KOPT-K1 (cell line): ENCODE data around the gene RAP1A.

Source experiments
- H3K27ac ChIP-seq: fragments of 200-600 bp; sonication (generic); 2 replicates; pipeline ENCODE4 v1.5.1; 2016; ENCODE audit warnings: antibody characterized with exemption, mild to moderate bottlenecking, low read depth, low read length; ENCODE audit not compliant: poor library complexity, severe bottlenecking
- H3K36me3 ChIP-seq: fragments of 200-600 bp; sonication (generic); 2 replicates; pipeline ENCODE4 v1.5.1; 2017; ENCODE audit warnings: antibody characterized with exemption, mild to moderate bottlenecking, low read length, moderate library complexity; ENCODE audit not compliant: insufficient read depth
- H3K9me3 ChIP-seq: fragments of 200-600 bp; sonication (generic); 2 replicates; pipeline ENCODE4 v1.5.1; 2017; ENCODE audit warnings: antibody characterized with exemption, low read length, mild to moderate bottlenecking; ENCODE audit not compliant: insufficient read depth, poor library complexity, severe bottlenecking

RAP1A gene

DNA sequence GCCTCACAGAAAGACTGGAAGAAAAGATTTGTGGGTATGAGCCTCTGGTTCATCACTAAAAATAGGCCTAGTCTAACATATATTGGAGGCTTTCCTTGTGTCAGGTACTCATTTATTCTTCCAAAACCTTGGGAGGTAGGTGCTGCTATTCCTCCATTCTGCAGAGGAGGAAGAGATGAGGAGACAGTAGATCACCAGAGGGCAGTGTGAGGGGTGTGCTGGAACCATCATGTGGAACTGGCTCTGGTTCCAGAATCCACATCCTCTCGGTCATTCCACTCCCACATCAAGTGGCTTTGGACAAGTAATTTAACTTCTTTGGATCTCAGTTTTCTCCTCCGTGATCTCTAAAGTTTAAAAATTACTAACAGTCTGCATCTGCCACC is 127.0 kb downstream of the RAP1A start:
- no peaks in the 10 kb centered on the region for H3K36me3 ChIP-seq
- no peaks in the 10 kb centered on the region for H3K9me3 ChIP-seq
- no peak overlapping the region for H3K27ac ChIP-seq

DNA sequence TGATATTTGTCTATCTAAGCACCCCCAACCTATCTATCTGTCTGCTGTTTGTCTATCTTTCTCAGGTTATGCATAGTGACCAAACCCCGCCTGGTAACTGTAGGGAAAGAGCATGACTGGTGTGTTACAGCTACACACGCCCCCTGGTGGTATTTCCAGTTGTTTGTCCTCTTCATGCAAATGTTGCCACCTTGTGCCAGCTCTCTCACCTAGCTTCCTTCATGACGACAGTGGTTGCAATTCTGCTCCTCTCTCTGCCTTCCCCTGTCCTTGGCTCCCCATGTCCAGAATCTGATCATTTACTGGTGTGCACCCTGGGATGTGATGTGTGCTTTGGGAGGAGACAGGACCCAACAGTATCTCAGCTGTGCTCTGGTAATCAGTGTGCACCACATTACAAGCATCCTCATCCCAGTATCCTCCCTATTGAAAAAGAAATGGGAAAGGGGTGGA is 127.7 kb downstream of the RAP1A start:
- Histone ChIP-seq H3K36me3 (no peaks in the 10 kb centered on the region), H3K27ac (no peak overlapping the region), H3K9me3 (no peaks in the 10 kb centered on the region)

DNA sequence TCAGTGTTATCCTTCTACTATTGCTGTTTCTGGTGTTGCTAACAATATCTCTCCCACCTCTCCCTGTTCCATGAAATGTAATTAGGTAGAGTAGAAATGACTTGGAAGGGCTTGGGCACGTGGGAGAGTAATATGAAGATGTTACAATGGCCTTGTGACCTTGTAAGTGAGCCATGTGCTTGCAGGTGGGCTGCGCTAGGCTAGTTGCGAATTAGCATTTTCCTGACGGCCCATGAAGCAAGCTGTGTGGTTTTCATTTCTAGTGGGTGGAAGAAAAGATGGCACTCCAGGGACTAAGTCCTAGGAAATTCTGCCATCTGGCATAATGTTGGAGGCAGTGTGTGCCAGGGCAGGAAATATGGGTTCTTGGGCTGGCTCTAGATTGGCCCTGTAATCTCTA is 128.4 kb downstream of the RAP1A start:
- H3K36me3 ChIP-seq: no peaks in the 10 kb centered on the region
- no peak overlapping the region for H3K27ac ChIP-seq
- no peaks in the 10 kb centered on the region for H3K9me3 ChIP-seq

DNA sequence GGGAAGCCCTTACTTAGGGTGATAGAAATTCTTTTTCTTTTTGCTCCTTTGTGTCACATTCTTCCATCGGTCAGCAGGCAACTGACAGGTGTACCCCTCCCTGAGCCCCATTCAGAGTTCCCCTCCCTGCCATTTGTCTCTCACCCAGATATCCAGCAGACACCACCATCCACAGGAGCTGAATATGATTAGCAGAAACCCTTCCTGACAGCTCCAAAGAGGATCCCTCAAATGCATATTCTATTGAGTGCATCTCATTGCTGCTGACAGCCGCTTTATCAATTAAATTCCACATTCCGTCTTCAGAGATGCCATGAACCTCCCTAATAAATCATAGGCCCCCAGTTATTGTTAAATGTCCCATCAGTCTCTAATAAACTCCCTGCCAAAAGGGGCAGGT is 130.0 kb downstream of the RAP1A start:
- H3K9me3 ChIP-seq: no peaks in the 10 kb centered on the region
- H3K36me3 ChIP-seq: no peaks in the 10 kb centered on the region
- no peak overlapping the region for H3K27ac ChIP-seq

DNA sequence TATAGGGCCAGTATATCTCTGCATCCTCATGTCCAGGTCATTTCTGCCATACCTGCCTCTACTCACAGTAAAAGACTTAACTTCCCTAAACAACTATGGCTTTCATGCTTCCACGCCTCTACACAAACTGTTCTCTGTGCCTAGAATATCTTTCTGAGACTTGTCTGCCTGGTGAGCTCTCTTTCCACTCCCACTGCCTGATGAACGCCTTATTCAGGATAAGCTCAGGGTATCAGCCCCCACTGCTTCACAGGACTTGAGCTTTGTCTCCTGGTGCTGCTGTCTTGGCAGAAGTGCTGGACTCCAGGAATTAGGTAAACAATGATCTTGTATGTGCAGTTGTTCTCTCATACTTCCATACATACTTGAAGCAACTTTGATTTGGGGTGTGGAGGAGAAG is 131.3 kb downstream of the RAP1A start:
- Histone ChIP-seq H3K27ac (no peak overlapping the region), H3K36me3 (no peaks in the 10 kb centered on the region), H3K9me3 (no peaks in the 10 kb centered on the region)

DNA sequence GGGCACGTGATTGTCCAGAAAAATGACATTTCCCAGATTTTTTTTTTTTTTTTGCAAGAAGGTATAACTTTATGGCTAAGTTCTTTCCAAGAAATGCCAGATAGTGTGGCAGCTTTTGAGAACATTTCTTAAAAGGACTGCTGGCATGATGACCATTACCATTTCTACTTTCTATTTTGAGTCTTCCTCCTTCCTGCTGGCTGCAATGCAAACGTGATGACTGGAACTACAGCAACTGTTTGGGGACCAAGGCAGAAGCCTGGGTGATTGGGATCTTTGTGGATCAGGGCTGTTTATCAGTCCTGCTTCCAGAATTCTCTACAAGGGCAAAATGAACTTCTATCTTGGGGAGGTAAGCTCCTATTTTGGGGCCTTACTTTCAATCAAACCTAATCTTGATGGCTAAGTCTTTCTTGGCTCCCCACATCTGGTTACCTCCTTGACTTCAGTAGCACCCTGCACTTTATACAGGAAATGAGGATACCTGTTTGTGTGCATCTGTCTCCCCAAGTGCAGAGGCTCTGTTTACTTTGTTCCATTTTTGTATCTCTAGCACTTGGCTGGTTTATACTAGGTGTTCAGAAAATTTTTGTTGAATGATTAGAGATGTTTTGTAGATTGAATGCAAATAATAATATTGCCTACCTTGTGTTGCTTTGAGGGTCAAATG is 132.5 kb downstream of the RAP1A start:
- no peaks in the 10 kb centered on the region for H3K9me3 ChIP-seq
- H3K36me3 ChIP-seq: 0 out of 2 replicates have a peak, but pooled peaks cover under 1% of the 10 kb centered on the region
- H3K27ac ChIP-seq: no peak overlapping the region

DNA sequence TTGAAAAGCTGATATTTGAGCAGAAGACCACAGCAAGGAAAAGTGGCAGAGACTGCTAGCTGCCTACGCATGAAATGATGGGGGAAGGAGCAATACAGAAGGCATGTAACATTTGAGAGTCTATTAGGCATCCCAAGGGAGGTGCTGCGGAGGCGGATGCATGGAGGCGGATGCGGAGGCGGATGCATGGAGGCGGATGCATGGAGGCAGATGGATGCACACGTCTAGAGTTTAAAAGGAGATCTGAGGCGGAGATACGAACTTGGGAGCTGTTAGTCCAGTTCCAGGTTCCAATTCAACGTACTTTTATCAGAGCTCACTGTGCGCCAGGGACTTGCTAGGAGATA is 135.4 kb downstream of the RAP1A start:
- no peaks in the 10 kb centered on the region for H3K9me3 ChIP-seq
- H3K27ac ChIP-seq: peak overlapping the region; percentile 86
- H3K36me3 ChIP-seq: peaks cover 30% of the 10 kb centered on the region

DNA sequence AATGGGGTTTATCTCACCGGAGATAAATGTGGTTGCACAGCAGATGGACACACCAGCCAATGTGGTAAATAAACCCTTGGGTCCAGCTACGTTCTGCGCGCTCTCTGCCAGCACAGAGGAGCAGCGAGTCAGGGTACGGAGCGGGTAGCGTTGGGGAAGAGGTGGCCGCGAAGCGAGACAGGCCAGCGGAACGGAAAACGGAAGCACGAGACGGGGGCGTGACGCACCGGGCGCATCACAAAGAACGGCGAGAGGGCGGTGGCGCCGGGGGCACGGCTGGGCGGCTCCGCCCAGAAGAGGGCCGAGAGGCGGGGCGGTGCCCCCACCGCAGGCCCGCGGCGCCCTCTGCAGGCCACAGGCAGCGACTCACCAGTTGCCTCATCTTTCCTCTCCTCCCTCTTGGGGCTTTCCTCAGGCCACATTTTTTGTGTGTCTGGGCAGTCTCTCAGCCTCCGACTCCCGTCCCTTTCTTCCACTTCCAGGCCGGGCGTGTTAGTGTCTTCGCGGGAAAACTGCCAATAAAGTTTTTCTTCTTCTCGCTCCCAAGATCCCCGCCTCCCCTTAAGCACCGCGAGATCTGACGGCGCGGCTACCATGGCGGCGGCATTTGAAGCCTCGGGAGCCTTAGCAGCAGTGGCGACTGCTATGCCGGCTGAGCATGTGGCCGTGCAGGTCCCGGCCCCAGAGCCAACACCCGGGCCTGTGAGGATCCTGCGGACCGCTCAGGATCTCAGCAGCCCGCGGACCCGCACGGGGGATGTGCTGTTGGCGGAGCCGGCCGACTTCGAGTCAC is 135.9 kb downstream of the RAP1A start, which contains the start of gene DDX20:
Gene DDX20, plus strand, starts transcription at position 571 of the 793 bp plus-strand sequence. Its CDS starts 24 bp downstream, at position 595.
- peak within 1 kb of the TSS; percentile 86 for H3K27ac ChIP-seq
- H3K36me3 ChIP-seq: peaks cover 36% of the 10 kb centered on the region
- no peaks in the 10 kb centered on the region for H3K9me3 ChIP-seq

DNA sequence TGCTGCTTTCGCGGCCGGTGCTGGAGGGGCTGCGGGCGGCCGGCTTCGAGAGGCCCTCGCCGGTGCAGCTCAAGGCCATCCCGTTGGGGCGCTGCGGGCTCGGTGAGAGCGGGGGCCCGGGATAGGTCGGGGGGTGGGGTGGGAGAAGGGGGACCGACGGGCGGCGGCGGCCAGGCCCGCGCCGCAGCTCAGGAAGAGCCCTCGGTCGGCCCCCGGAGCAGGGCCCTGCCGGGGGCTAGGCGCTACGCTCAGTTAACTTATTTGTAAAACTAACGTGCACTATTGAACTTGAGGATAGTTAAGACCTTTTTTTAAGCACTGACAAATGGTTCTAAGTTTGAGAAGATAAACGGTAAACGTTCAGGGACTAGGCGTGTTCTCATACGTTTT is 136.5 kb downstream of the RAP1A start:
- no peaks in the 10 kb centered on the region for H3K9me3 ChIP-seq
- peaks cover 42% of the 10 kb centered on the region for H3K36me3 ChIP-seq
- peak overlapping the region; percentile 86 for H3K27ac ChIP-seq

DNA sequence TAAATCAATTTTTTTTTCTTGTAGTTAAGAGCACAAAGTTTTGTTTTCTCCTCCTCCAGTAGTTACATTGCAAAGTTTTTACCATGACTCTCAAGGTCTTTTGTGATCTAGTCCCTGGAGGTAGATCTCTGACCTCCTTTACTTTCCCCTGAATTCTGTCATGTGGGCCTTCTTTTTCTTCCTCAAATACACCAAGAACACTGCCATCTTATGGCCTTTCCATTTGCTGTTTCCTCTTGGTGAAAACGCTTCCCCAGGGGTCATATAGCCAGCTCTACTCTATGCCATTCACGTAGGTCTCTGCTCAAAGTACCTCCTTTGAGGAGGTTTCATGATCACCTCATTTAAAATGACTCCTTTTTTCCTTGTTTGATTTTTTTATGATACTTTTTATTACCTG is 138.8 kb downstream of the RAP1A start:
- no peak overlapping the region for H3K27ac ChIP-seq
- H3K36me3 ChIP-seq: peaks cover 63% of the 10 kb centered on the region
- no peaks in the 10 kb centered on the region for H3K9me3 ChIP-seq

DNA sequence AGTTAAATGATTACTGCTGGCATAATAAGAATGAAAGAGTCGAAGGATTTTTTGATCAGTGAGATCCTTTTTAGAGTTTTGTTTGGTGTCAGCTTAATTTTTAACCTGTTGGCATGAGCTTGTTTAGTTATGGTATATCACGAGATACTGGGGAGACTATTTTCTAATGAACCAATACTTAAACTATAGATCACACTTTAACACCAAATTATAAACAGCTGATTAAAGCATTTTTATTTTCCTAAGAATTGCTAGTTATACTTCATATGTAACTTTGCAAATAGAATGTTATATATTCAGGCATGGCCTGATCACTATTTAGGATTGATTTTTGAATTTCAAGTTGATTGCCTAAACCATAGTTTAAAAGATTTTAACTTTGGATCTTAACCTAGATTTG is 142.1 kb downstream of the RAP1A start:
- peaks cover 97% of the 10 kb centered on the region for H3K36me3 ChIP-seq
- H3K27ac ChIP-seq: no peak overlapping the region
- no peaks in the 10 kb centered on the region for H3K9me3 ChIP-seq

DNA sequence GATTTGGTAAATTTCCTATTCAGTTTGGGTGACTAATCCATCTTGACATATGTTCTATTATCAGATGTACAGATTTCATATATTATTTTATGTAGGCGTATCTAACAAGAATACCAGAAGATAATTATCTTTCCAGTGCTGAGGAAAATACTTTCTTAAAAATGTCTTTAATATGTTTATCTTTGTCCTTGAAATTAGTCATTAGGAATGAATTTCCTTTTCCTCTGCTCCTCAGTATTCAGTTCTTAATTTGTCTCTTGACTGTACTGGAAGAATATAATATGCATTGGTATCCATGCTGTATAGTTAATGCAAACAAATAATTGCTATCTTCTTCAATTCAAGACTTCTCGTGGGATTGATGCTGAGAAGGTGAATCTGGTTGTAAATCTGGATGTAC is 142.7 kb downstream of the RAP1A start:
- Histone ChIP-seq H3K36me3 (peaks cover 99% of the 10 kb centered on the region), H3K27ac (no peak overlapping the region), H3K9me3 (no peaks in the 10 kb centered on the region)
